Kidney (tissue), 14 donors: ENCODE results near the gene FHOD1. TPM values are rescaled to one million over a fixed set of nuclear protein-coding genes. Genes with fewer than 3 reads are reported as not detected.

Source experiments
- DNase-seq, 5 donors: peaks; one replicate each; pipeline ENCODE4 v3.0.0-alpha.2; 2013 to 2020
- FAIRE-seq: peaks from 2 replicates; lab custom pipeline; 2012; peaks lifted over from hg19 to GRCh38; lab: Jason Lieb, UNC
- H3K27ac ChIP-seq, 2 donors: one replicate each; pipeline ENCODE4 v1.7.0; 2013; ENCODE audit warnings: low read depth in 2 of 2, low read length in 2 of 2, inconsistent platforms in 1 of 2
- H3K27me3 ChIP-seq: one replicate; pipeline ENCODE4 v1.7.1; 2013; ENCODE audit warnings: low read length, inconsistent platforms; ENCODE audit not compliant: control insufficient read depth, insufficient read depth
- H3K36me3 ChIP-seq, 3 donors: one replicate each; pipeline versions ENCODE4 v1.7.0 to v1.7.1; 2013; ENCODE audit warnings: low read length in 3 of 3, control low read depth in 1 of 3, inconsistent platforms in 1 of 3; ENCODE audit not compliant: insufficient read depth in 3 of 3, control insufficient read depth in 2 of 3
- H3K4me1 ChIP-seq, 3 donors: one replicate each; pipeline versions ENCODE4 v1.7.0 to v1.7.1; 2013; ENCODE audit warnings: low read length in 3 of 3, inconsistent platforms in 1 of 3, low read depth in 1 of 3; ENCODE audit not compliant: control insufficient read depth in 2 of 3, insufficient read depth in 2 of 3
- H3K4me3 ChIP-seq, 3 donors: one replicate each; pipeline versions ENCODE4 v1.7.0 to v1.8.1; 2013; ENCODE audit warnings: low read length in 3 of 3, control low read depth in 1 of 3, inconsistent platforms in 1 of 3
- H3K9ac ChIP-seq, 3 donors: one replicate each; pipeline versions ENCODE4 v1.7.0 to v1.7.1; 2013; ENCODE audit warnings: low read length in 3 of 3, control low read depth in 1 of 3, inconsistent platforms in 1 of 3
- H3K9me3 ChIP-seq, 3 donors: one replicate each; pipeline versions ENCODE4 v1.7.0 to v1.7.1; 2013; ENCODE audit warnings: low read length in 3 of 3, control low read depth in 1 of 3, inconsistent platforms in 1 of 3; ENCODE audit not compliant: control insufficient read depth in 2 of 3, insufficient read depth in 1 of 3
- CTCF ChIP-seq: IDR thresholded peaks from 3 replicates; pipeline ENCODE4 v1.5.1; 2012; ENCODE audit warnings: mild to moderate bottlenecking, moderate library complexity, borderline replicate concordance; ENCODE audit not compliant: insufficient read depth; ENCODE audit errors: extremely low read depth
- intact Hi-C: fragments of 100-400 bp; cut with DNase I; formaldehyde crosslinking; loops from one replicate; pipeline ENCODE4 v1.11.1; 2022
- polyA plus RNA-seq: library from polyadenylated mRNA; stranded (reverse); fragments of 350-450 nt; fragmentation: Illumina TruSeq; extraction: RNeasy Lipid Tissue Mini Kit (QIAGEN cat#74804); gene quantifications from one replicate; pipeline ENCODE4 v1.2.3, GENCODE V29; 2014; ENCODE audit warnings: low read depth, low replicate concordance; ENCODE audit not compliant: insufficient read depth
- total RNA-seq: library from RNA; stranded (reverse); fragmentation: NEBNext Ultra II Directional; extraction: Animal tissue kit (Norgen Biotek cat#: 25700); gene quantifications from one replicate; pipeline ENCODE4 v1.2.1, GENCODE V29; 2021
- donor health status: control.
- donor health status: control.
- donor health status: control.
- donor health status: control.
- donor health status: control.
- donor health status: DM: yes; HTN: yes; CAD: no.
- donor health status: Normal renal cell carcinoma (clear cell type).

Gene FHOD1
- total and polyA plus RNA-seq, 2 donors from 2014 or later = 21.0 to 30.4 TPM

GRCh38 chr16:67206838-67207248 is 40.4 kb downstream of the FHOD1 start:
- no peak overlapping the region for H3K9ac ChIP-seq
- H3K27ac ChIP-seq = no peak overlapping the region
- FAIRE-seq (no peak), DNase-seq (no peak)
- H3K27me3 ChIP-seq = no peaks in the 10 kb centered on the region
- intact Hi-C loops = no loop called here
- peaks cover 0 to 3% (median 0%) of the 10 kb centered on the region in 3 donors for H3K36me3 ChIP-seq
- no peak for TF ChIP-seq CTCF
- H3K4me3 ChIP-seq = no peak overlapping the region
- H3K9me3 ChIP-seq = no peaks in the 10 kb centered on the region
- H3K4me1 ChIP-seq = peaks cover 0 to 2% (median 0%) of the 10 kb centered on the region in 3 donors

GRCh38 chr16:67206129-67206837 is 41.0 kb downstream of the FHOD1 start:
- Histone ChIP-seq H3K4me3 (no peak overlapping the region), H3K9ac (no peak overlapping the region), H3K27me3 (no peaks in the 10 kb centered on the region), H3K4me1 (peaks cover 0 to 2% (median 0%) of the 10 kb centered on the region in 3 donors), H3K9me3 (no peaks in the 10 kb centered on the region), H3K36me3 (peaks cover 0 to 6% (median 3%) of the 10 kb centered on the region in 3 donors), H3K27ac (no peak overlapping the region)
- DNase-seq (no peak), FAIRE-seq (no peak)
- TF ChIP-seq CTCF = no peak
- intact Hi-C loops = no loop called here

DNA sequence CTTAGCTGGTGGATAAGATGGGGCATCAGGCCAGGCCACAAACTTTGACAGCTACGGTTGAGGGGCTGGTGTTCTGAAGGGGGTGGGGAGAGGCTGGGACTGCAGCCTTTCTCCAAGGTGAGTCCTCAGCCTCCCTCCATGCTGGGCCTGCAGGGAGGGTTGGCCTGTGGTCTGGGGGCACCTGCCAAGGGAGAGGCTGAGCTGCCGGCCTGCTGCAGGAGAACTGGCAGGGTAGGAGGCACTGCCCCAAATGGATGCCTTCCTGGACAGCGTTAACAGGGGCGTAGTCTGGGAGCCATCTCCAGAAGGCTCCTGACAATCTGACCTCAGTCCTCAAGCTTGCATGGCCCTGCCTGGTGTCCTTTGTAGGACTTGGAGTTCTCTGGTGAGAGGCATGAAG is 43.2 kb downstream of the FHOD1 start:
- DNase-seq (no peak), FAIRE-seq (no peak)
- Histone ChIP-seq H3K27ac (no peak overlapping the region), H3K4me1 (no peaks in the 10 kb centered on the region), H3K9me3 (no peaks in the 10 kb centered on the region), H3K9ac (no peak overlapping the region), H3K4me3 (no peak overlapping the region), H3K36me3 (peaks cover 0 to 7% (median 4%) of the 10 kb centered on the region in 3 donors), H3K27me3 (no peaks in the 10 kb centered on the region)
- intact Hi-C loops = no loop called here
- no peak for TF ChIP-seq CTCF
